Liver (tissue), 2 donors: ENCODE results near the gene BRME1.

ENCODE experiments used
- ATF3 ChIP-seq: IDR thresholded peaks from 2 replicates; pipeline ENCODE4 v1.6.1; 2016; ENCODE audit warnings: antibody characterized with exemption
- FOXA1 ChIP-seq: IDR thresholded peaks from 2 replicates; pipeline ENCODE4 v1.6.1; 2016; ENCODE audit warnings: antibody characterized with exemption
- ZBTB33 ChIP-seq: IDR thresholded peaks from 2 replicates; pipeline ENCODE4 v1.6.1; 2016; ENCODE audit warnings: antibody characterized with exemption
- donor health status: healthy.

- TF ChIP-seq FOXA1 (no peak), ATF3 (no peak), ZBTB33 (no peak)
Measured at GRCh38 chr19:13902993-13903555, 2.8 kb downstream of the BRME1 start.
